ENCODE data around the gene FAM217A. TPM values are rescaled to one million over a fixed set of nuclear protein-coding genes. Genes with fewer than 3 reads are reported as not detected.
A peak's percentile ranks its signal among the peaks of the same experiment; 100 is the strongest.

The FAM217A gene
- total and polyA plus RNA-seq, 2 of the 13 experiments (the other 11 are each of a cell fraction or from before 2014, with no cell fraction given) = not detected

DNA sequence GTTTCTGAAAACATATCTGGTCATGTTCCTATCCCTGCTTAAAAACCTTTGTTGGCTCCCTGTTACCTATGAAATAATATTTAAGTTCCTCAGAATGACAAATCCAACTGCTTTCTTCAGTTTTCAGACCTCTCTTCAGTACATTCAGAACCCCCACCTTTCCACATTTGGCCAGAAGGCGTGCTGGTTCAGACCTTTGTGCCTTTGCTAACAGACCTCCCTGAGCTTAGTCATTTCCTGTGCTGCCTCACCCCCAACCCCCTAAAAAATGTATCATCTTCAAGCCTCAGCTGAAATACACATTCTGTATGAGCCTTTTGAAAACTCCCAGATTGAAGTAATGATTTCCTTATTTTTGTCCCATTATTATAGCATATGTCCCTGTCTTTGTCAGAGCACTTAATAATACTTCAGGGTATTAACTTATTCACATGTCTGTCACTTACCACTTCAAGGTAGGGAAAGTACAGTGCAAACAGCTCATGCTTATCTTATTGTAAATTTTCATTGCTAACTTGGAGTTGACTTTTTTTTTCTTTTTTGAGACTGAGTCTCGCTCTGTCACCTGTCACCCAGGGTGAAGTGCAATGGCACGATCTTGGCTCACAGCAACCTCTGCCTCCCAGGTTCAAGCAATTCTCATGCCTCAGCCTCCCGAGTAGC is 19.7 kb downstream of the FAM217A start (continued):
- TF ChIP-seq, protein P1, sequence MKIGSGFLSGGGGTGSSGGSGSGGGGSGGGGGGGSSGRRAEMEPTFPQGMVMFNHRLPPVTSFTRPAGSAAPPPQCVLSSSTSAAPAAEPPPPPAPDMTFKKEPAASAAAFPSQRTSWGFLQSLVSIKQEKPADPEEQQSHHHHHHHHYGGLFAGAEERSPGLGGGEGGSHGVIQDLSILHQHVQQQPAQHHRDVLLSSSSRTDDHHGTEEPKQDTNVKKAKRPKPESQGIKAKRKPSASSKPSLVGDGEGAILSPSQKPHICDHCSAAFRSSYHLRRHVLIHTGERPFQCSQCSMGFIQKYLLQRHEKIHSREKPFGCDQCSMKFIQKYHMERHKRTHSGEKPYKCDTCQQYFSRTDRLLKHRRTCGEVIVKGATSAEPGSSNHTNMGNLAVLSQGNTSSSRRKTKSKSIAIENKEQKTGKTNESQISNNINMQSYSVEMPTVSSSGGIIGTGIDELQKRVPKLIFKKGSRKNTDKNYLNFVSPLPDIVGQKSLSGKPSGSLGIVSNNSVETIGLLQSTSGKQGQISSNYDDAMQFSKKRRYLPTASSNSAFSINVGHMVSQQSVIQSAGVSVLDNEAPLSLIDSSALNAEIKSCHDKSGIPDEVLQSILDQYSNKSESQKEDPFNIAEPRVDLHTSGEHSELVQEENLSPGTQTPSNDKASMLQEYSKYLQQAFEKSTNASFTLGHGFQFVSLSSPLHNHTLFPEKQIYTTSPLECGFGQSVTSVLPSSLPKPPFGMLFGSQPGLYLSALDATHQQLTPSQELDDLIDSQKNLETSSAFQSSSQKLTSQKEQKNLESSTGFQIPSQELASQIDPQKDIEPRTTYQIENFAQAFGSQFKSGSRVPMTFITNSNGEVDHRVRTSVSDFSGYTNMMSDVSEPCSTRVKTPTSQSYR (CRISPR knock-in tag; IDR thresholded peaks at IDR 0.05; ENCODE audit: borderline replicate concordance) = peak; percentile 46; the same call in 1 of the 2 replicates
- TF ChIP-seq ZNF44 (CRISPR knock-in tag; IDR thresholded peaks at IDR 0.05) (no peak), SAP130 (CRISPR knock-in tag; IDR thresholded peaks at IDR 0.05; ENCODE audit: low read depth) (peak; percentile 73), MYC (CRISPR knock-in tag; IDR thresholded peaks at IDR 0.05; ENCODE audit: borderline replicate concordance) (no peak), TEAD3 (CRISPR knock-in tag; optimal IDR thresholded peaks at IDR 0.05; ENCODE audit: borderline replicate concordance) (peak; percentile 31), RXRB (CRISPR knock-in tag; IDR thresholded peaks at IDR 0.05; ENCODE audit: borderline replicate concordance) (peak; percentile 27; the same call in 1 of the 2 replicates), KLF9 (CRISPR knock-in tag; IDR thresholded peaks at IDR 0.05; ENCODE audit: low read depth) (no peak), HNF4G (IDR thresholded peaks at IDR 0.05; ENCODE audit: borderline replicate concordance, low read depth, low read length) (peak; percentile 42; the same call in 1 of the 2 replicates), HNF4G (CRISPR knock-in tag; IDR thresholded peaks at IDR 0.05; ENCODE audit: borderline replicate concordance, low read depth) (no peak), KMT2B (CRISPR knock-in tag; IDR thresholded peaks at IDR 0.05) (peak; percentile 14; the same call in 1 of the 2 replicates), ZNF589 (CRISPR knock-in tag; conservative IDR thresholded peaks at IDR 0.05) (no peak)
- TF ChIP-seq, protein P2, sequence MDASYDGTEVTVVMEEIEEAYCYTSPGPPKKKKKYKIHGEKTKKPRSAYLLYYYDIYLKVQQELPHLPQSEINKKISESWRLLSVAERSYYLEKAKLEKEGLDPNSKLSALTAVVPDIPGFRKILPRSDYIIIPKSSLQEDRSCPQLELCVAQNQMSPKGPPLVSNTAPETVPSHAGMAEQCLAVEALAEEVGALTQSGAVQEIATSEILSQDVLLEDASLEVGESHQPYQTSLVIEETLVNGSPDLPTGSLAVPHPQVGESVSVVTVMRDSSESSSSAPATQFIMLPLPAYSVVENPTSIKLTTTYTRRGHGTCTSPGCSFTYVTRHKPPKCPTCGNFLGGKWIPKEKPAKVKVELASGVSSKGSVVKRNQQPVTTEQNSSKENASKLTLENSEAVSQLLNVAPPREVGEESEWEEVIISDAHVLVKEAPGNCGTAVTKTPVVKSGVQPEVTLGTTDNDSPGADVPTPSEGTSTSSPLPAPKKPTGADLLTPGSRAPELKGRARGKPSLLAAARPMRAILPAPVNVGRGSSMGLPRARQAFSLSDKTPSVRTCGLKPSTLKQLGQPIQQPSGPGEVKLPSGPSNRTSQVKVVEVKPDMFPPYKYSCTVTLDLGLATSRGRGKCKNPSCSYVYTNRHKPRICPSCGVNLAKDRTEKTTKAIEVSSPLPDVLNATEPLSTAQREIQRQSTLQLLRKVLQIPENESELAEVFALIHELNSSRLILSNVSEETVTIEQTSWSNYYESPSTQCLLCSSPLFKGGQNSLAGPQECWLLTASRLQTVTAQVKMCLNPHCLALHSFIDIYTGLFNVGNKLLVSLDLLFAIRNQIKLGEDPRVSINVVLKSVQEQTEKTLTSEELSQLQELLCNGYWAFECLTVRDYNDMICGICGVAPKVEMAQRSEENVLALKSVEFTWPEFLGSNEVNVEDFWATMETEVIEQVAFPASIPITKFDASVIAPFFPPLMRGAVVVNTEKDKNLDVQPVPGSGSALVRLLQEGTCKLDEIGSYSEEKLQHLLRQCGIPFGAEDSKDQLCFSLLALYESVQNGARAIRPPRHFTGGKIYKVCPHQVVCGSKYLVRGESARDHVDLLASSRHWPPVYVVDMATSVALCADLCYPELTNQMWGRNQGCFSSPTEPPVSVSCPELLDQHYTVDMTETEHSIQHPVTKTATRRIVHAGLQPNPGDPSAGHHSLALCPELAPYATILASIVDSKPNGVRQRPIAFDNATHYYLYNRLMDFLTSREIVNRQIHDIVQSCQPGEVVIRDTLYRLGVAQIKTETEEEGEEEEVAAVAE (CRISPR knock-in tag; IDR thresholded peaks at IDR 0.05; ENCODE audit: borderline replicate concordance) = 0 out of 2 replicates have a peak, but pooled peaks have one; percentile 59
- TF ChIP-seq, protein P3, sequence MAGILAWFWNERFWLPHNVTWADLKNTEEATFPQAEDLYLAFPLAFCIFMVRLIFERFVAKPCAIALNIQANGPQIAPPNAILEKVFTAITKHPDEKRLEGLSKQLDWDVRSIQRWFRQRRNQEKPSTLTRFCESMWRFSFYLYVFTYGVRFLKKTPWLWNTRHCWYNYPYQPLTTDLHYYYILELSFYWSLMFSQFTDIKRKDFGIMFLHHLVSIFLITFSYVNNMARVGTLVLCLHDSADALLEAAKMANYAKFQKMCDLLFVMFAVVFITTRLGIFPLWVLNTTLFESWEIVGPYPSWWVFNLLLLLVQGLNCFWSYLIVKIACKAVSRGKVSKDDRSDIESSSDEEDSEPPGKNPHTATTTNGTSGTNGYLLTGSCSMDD (CRISPR knock-in tag; IDR thresholded peaks at IDR 0.05) = no peak
- TF ChIP-seq, protein P4, sequence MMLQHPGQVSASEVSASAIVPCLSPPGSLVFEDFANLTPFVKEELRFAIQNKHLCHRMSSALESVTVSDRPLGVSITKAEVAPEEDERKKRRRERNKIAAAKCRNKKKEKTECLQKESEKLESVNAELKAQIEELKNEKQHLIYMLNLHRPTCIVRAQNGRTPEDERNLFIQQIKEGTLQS (CRISPR knock-in tag; IDR thresholded peaks at IDR 0.05) = 0 out of 2 replicates have a peak, but pooled peaks have one; percentile 32
- TF ChIP-seq, protein P5, sequence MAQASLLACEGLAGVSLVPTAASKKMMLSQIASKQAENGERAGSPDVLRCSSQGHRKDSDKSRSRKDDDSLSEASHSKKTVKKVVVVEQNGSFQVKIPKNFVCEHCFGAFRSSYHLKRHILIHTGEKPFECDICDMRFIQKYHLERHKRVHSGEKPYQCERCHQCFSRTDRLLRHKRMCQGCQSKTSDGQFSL (CRISPR knock-in tag; IDR thresholded peaks at IDR 0.05) = no peak
- TF ChIP-seq, protein P6, sequence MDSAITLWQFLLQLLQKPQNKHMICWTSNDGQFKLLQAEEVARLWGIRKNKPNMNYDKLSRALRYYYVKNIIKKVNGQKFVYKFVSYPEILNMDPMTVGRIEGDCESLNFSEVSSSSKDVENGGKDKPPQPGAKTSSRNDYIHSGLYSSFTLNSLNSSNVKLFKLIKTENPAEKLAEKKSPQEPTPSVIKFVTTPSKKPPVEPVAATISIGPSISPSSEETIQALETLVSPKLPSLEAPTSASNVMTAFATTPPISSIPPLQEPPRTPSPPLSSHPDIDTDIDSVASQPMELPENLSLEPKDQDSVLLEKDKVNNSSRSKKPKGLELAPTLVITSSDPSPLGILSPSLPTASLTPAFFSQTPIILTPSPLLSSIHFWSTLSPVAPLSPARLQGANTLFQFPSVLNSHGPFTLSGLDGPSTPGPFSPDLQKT (CRISPR knock-in tag; IDR thresholded peaks at IDR 0.05; ENCODE audit: borderline replicate concordance) = no peak

Data from HepG2 (cell line).